ENCODE data around the gene RCN2.

- TF ChIP-seq CTCF (conservative IDR thresholded peaks at IDR 0.05; ENCODE audit: low read depth, low read length) (no peak), EZH2phosphoT487 (IDR thresholded peaks at IDR 0.05; ENCODE audit: borderline replicate concordance, low read length) (no peak)
Measured at GRCh38 chr15:76963596-76963995, 32.0 kb downstream of the RCN2 start.
